Smooth muscle cell (in vitro differentiated cells): ENCODE results near the gene MAST2. TPM values are rescaled to one million over a fixed set of nuclear protein-coding genes. Genes with fewer than 3 reads are reported as not detected.

Source experiments
- DNase-seq: peaks from one replicate; lab custom pipeline; 2025; ENCODE audit not compliant: unreplicated experiment; lab: John Stamatoyannopoulos, UW
- H2AFZ ChIP-seq: fragments of 200-600 bp; sonication (generic); 2 replicates; pipeline ENCODE4 v1.6.0; 2016; ENCODE audit warnings: antibody characterized with exemption, low read depth, mild to moderate bottlenecking
- H3F3A ChIP-seq: fragments of 200-600 bp; sonication (generic); 2 replicates; pipeline ENCODE4 v1.6.0; 2017; ENCODE audit warnings: antibody characterized with exemption, low read depth
- H3K27ac ChIP-seq: fragments of 200-600 bp; sonication (generic); 2 replicates; pipeline ENCODE4 v1.5.1; 2016; ENCODE audit warnings: low read depth, mild to moderate bottlenecking
- H3K27me3 ChIP-seq: fragments of 200-600 bp; sonication (generic); 2 replicates; pipeline ENCODE4 v1.6.1; 2016; ENCODE audit warnings: low read depth, mild to moderate bottlenecking
- H3K36me3 ChIP-seq: fragments of 200-600 bp; sonication (generic); 2 replicates; pipeline ENCODE4 v1.5.1; 2016; ENCODE audit warnings: low read depth
- H3K4me1 ChIP-seq: fragments of 200-600 bp; sonication (generic); 2 replicates; pipeline ENCODE4 v1.5.1; 2016; ENCODE audit warnings: low read depth
- H3K4me2 ChIP-seq: fragments of 200-600 bp; sonication (generic); 2 replicates; pipeline ENCODE4 v1.6.0; 2016; ENCODE audit warnings: mild to moderate bottlenecking
- H3K4me3 ChIP-seq: fragments of 200-600 bp; sonication (generic); 2 replicates; pipeline ENCODE4 v1.5.1; 2016; ENCODE audit warnings: mild to moderate bottlenecking
- H3K79me2 ChIP-seq: fragments of 200-600 bp; sonication (generic); 2 replicates; pipeline ENCODE4 v1.6.0; 2016; ENCODE audit warnings: low read depth, mild to moderate bottlenecking
- H3K9ac ChIP-seq: fragments of 200-600 bp; sonication (generic); 2 replicates; pipeline ENCODE4 v1.6.0; 2016; ENCODE audit warnings: low read depth
- H3K9me3 ChIP-seq: fragments of 200-600 bp; sonication (generic); replicated peaks from 2 replicates; pipeline ENCODE4 v1.5.1; 2016; ENCODE audit warnings: low read depth
- H4K20me1 ChIP-seq: fragments of 200-600 bp; sonication (generic); 2 replicates; pipeline ENCODE4 v1.6.0; 2016; ENCODE audit warnings: low read depth
- CTCF ChIP-seq: fragments of 200-600 bp; sonication (generic); IDR thresholded peaks from 2 replicates; pipeline ENCODE4 v1.5.1; 2017; ENCODE audit warnings: borderline replicate concordance, mild to moderate bottlenecking, antibody characterized with exemption; ENCODE audit not compliant: insufficient read depth, poor library complexity, severe bottlenecking
- WGBS: methylation state at CpG from one replicate; pipeline ENCODE4 v1.1.7; 2016; ENCODE audit warnings: low lambda C conversion rate; 5-methylcytosine and 5-hydroxymethylcytosine counted together
- polyA plus RNA-seq: library from polyadenylated mRNA; unstranded; fragments of >200 nt; fragmentation: Nextera tagmentation; extraction: Ambion mirVana; gene quantifications from 2 replicates; pipeline ENCODE4 v1.2.1, GENCODE V29; 2016
- total RNA-seq: library from RNA; depleted of rRNA; stranded (reverse); fragments of >200 nt; gene quantifications from 2 replicates; pipeline ENCODE4 v1.2.3, GENCODE V29; 2014

The MAST2 gene
- total and polyA plus RNA-seq, 2 experiments from 2014 or later = 18.4 to 26.2 TPM

GRCh38 chr1:45908611-45909140, 105.3 kb downstream of the MAST2 start:
- Histone ChIP-seq H3K4me1 (peaks cover 14% of the 10 kb centered on the region), H3K4me2 (no peak overlapping the region), H3K9me3 (no peaks in the 10 kb centered on the region), H2AFZ (no peak overlapping the region), H3K79me2 (peaks cover 14% of the 10 kb centered on the region), H3K9ac (no peak overlapping the region), H3K36me3 (no peaks in the 10 kb centered on the region), H3K27ac (no peak overlapping the region), H3K27me3 (no peaks in the 10 kb centered on the region), H4K20me1 (no peaks in the 10 kb centered on the region), H3K4me3 (no peak overlapping the region), H3F3A (peaks cover 16% of the 10 kb centered on the region)
- WGBS = 83% methylated on average over 3 of the region's 3 CpGs
- DNase-seq = no peak
- TF ChIP-seq CTCF = no peak

GRCh38 chr1:45911634-45912033, 108.2 kb downstream of the MAST2 start:
- Histone ChIP-seq H3F3A (peaks cover 16% of the 10 kb centered on the region), H3K4me1 (peaks cover 21% of the 10 kb centered on the region), H3K4me2 (peak overlapping the region; percentile 82), H3K36me3 (no peaks in the 10 kb centered on the region), H3K27me3 (no peaks in the 10 kb centered on the region), H2AFZ (no peak overlapping the region), H3K79me2 (peaks cover 17% of the 10 kb centered on the region), H3K9me3 (no peaks in the 10 kb centered on the region), H3K9ac (no peak overlapping the region), H3K4me3 (no peak overlapping the region), H4K20me1 (no peaks in the 10 kb centered on the region), H3K27ac (peak overlapping the region; percentile 93)
- no peak for TF ChIP-seq CTCF
- DNase-seq = no peak
- WGBS = 88% methylated on average over 1 of the region's 1 CpG

- H3K9ac ChIP-seq = peak overlapping the region; percentile 80
Observed at GRCh38 chr1:45913183-45913683, 109.8 kb downstream of the MAST2 start.

More at GRCh38 chr1:45913183-45913683, 109.8 kb downstream of the MAST2 start:
- H3K4me3 ChIP-seq = peak overlapping the region; percentile 14
- 8% methylated on average over 6 of the region's 6 CpGs for WGBS
- peaks cover 19% of the 10 kb centered on the region for H3K79me2 ChIP-seq
- DNase-seq = peak; percentile 23
- H3F3A ChIP-seq = peaks cover 16% of the 10 kb centered on the region
- H3K27ac ChIP-seq = peak overlapping the region; percentile 93
- H3K36me3 ChIP-seq = no peaks in the 10 kb centered on the region
- H2AFZ ChIP-seq = peak overlapping the region; percentile 20
- no peaks in the 10 kb centered on the region for H4K20me1 ChIP-seq
- no peaks in the 10 kb centered on the region for H3K9me3 ChIP-seq
- peaks cover 21% of the 10 kb centered on the region for H3K4me1 ChIP-seq
- TF ChIP-seq CTCF = no peak
- peak overlapping the region; percentile 82 for H3K4me2 ChIP-seq
- H3K27me3 ChIP-seq = no peaks in the 10 kb centered on the region
